PC-3 (cell line): Measurements from ENCODE around the gene SERPINE2.

Source experiments
- EZH2 ChIP-seq: fragments of 300-600 bp; sonication (generic); IDR thresholded peaks from one replicate; pipeline ENCODE4 v1.6.1; 2017; ENCODE audit warnings: antibody characterized with exemption, mild to moderate bottlenecking, low read length; ENCODE audit not compliant: unreplicated experiment
- EZH2phosphoT487 ChIP-seq: fragments of 300-600 bp; sonication (generic); IDR thresholded peaks from 2 replicates; pipeline ENCODE4 v1.6.1; 2018; ENCODE audit warnings: mild to moderate bottlenecking, antibody characterized with exemption, low read length, borderline replicate concordance
- TF ChIP-seq, protein P1 (sequence below): fragments of 300-600 bp; sonication (generic); conservative IDR thresholded peaks from 2 replicates; pipeline ENCODE4 v1.5.1; 2017; ENCODE audit warnings: antibody characterized with exemption, low read depth, mild to moderate bottlenecking, low read length

DNA sequence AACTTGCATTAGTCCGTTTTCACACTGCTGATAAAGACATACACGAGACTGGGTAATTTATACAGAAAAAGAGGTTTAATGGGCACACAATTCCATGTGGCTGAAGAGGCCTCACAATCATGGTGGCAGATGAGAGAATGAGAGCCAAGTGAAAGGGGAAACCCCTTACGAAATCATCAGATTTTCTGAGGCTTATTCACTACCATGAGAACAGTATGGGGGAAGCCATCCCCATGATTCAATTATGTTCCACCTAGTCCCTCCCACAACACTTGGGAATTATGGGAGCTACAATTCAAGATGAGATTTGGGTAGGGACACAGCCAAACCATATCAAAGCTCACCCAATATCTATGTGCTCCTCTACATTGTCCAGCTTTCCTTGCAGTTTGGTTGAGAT is 16.0 kb upstream of the SERPINE2 start:
- TF ChIP-seq, protein P1, sequence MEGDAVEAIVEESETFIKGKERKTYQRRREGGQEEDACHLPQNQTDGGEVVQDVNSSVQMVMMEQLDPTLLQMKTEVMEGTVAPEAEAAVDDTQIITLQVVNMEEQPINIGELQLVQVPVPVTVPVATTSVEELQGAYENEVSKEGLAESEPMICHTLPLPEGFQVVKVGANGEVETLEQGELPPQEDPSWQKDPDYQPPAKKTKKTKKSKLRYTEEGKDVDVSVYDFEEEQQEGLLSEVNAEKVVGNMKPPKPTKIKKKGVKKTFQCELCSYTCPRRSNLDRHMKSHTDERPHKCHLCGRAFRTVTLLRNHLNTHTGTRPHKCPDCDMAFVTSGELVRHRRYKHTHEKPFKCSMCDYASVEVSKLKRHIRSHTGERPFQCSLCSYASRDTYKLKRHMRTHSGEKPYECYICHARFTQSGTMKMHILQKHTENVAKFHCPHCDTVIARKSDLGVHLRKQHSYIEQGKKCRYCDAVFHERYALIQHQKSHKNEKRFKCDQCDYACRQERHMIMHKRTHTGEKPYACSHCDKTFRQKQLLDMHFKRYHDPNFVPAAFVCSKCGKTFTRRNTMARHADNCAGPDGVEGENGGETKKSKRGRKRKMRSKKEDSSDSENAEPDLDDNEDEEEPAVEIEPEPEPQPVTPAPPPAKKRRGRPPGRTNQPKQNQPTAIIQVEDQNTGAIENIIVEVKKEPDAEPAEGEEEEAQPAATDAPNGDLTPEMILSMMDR, result no peak
- no peak for TF ChIP-seq EZH2phosphoT487
- no peak for TF ChIP-seq EZH2
